MM.1S (cell line): ENCODE results near the gene LMAN1.

Source experiments
- EZH2phosphoT487 ChIP-seq: fragments of 300-600 bp; sonication (generic); IDR thresholded peaks from 2 replicates; pipeline ENCODE4 v1.6.1; 2018; ENCODE audit warnings: antibody characterized with exemption, low read length
- TF ChIP-seq, protein P1 (sequence below): fragments of 300-600 bp; sonication (generic); IDR thresholded peaks from 2 replicates; pipeline ENCODE4 v1.5.1; 2016; ENCODE audit warnings: antibody characterized with exemption, low read length, mixed read lengths

- no peak for TF ChIP-seq EZH2phosphoT487
- TF ChIP-seq, protein P1, sequence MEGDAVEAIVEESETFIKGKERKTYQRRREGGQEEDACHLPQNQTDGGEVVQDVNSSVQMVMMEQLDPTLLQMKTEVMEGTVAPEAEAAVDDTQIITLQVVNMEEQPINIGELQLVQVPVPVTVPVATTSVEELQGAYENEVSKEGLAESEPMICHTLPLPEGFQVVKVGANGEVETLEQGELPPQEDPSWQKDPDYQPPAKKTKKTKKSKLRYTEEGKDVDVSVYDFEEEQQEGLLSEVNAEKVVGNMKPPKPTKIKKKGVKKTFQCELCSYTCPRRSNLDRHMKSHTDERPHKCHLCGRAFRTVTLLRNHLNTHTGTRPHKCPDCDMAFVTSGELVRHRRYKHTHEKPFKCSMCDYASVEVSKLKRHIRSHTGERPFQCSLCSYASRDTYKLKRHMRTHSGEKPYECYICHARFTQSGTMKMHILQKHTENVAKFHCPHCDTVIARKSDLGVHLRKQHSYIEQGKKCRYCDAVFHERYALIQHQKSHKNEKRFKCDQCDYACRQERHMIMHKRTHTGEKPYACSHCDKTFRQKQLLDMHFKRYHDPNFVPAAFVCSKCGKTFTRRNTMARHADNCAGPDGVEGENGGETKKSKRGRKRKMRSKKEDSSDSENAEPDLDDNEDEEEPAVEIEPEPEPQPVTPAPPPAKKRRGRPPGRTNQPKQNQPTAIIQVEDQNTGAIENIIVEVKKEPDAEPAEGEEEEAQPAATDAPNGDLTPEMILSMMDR: no peak
Measured at GRCh38 chr18:59324623-59324971, 34.5 kb downstream of the LMAN1 start.
